H1 (cell line): ENCODE measurements around the gene DLG5. TPM values are rescaled to one million over a fixed set of nuclear protein-coding genes. Genes with fewer than 3 reads are reported as not detected.
A peak's percentile ranks its signal among the peaks of the same experiment; 100 is the strongest.

Experiments used
- CTCF ChIA-PET: fragments of 300-600 bp; sonication (Branson Sonifier 250); formaldehyde crosslinking; loops from one replicate; lab custom pipeline; 2021; ENCODE audit not compliant: partially characterized antibody; lab: Charles Lee
- POLR2A ChIA-PET: fragments of 300-600 bp; sonication (Branson Sonifier 250); formaldehyde crosslinking; loops from one replicate; lab custom pipeline; 2021; ENCODE audit warnings: inconsistent platforms; ENCODE audit not compliant: partially characterized antibody; lab: Charles Lee
- DNase-seq, 2 experiments: peaks; one replicate each; pipeline versions ENCODE4 v3.0.0 to v3.0.0-alpha.2; 2010 to 2022; ENCODE audit warnings: low spot score in 2 of 2, low read depth in 1 of 2, mixed read lengths in 1 of 2
- FAIRE-seq: peaks from 2 replicates; lab custom pipeline; 2011; peaks lifted over from hg19 to GRCh38; lab: Jason Lieb, UNC
- H2AFZ ChIP-seq: 2 replicates; pipeline ENCODE4 v1.8.1; 2012; ENCODE audit warnings: low read length, inconsistent platforms
- H2AK5ac ChIP-seq: 2 replicates; pipeline ENCODE4 v1.6.1; 2013; ENCODE audit warnings: low read depth, low read length
- H2BK120ac ChIP-seq: replicated peaks from 2 replicates; pipeline ENCODE3; 2013; ENCODE audit warnings: low read depth, low read length, inconsistent platforms
- H2BK12ac ChIP-seq: 2 replicates; pipeline ENCODE4 v1.6.1; 2013; ENCODE audit warnings: low read depth, low read length
- H2BK15ac ChIP-seq: 2 replicates; pipeline ENCODE4 v1.6.1; 2013; ENCODE audit warnings: low read length
- H2BK20ac ChIP-seq: 2 replicates; pipeline ENCODE4 v1.6.1; 2013; ENCODE audit warnings: low read length
- H2BK5ac ChIP-seq: 2 replicates; pipeline ENCODE4 v1.6.1; 2013; ENCODE audit warnings: low read depth, low read length
- H3K14ac ChIP-seq: 2 replicates; pipeline ENCODE4 v1.6.1; 2013; ENCODE audit warnings: inconsistent platforms; ENCODE audit not compliant: insufficient read length
- H3K18ac ChIP-seq: 2 replicates; pipeline ENCODE4 v1.6.1; 2013; ENCODE audit warnings: low read length; ENCODE audit errors: extremely low read depth
- H3K23ac ChIP-seq: 2 replicates; pipeline ENCODE4 v1.6.1; 2013; ENCODE audit warnings: inconsistent platforms; ENCODE audit not compliant: insufficient read length
- H3K23me2 ChIP-seq: 2 replicates; pipeline ENCODE4 v1.6.1; 2013; ENCODE audit warnings: low read depth, low read length
- H3K27ac ChIP-seq: 2 replicates; pipeline ENCODE4 v1.6.1; 2011; ENCODE audit warnings: low read depth, low read length, inconsistent platforms
- H3K27me3 ChIP-seq, 4 experiments: replicated peaks in 1 of 4; 1 replicate in 1 of 4; 2 replicates in 3 of 4; pipeline versions ENCODE4 v1.6.1 to v1.8.1; 2011 to 2013; ENCODE audit warnings: low read length in 3 of 4, mild to moderate bottlenecking in 3 of 4, inconsistent platforms in 2 of 4, mixed read lengths in 2 of 4, moderate library complexity in 1 of 4; ENCODE audit not compliant: control insufficient read depth in 3 of 4, insufficient read depth in 3 of 4; ENCODE audit errors: extremely low read depth in 1 of 4
- H3K36me3 ChIP-seq, 4 experiments: 2 replicates each; pipeline versions ENCODE4 v1.6.1 to v1.8.1; 2011 to 2013; ENCODE audit warnings: mild to moderate bottlenecking in 4 of 4, low read length in 3 of 4, moderate library complexity in 2 of 4, control low read depth in 1 of 4, inconsistent platforms in 1 of 4; ENCODE audit not compliant: insufficient read depth in 4 of 4, control insufficient read depth in 2 of 4
- H3K4ac ChIP-seq: replicated peaks from 2 replicates; pipeline ENCODE3; 2013; ENCODE audit warnings: low read length, low read depth, mixed read lengths, inconsistent platforms; ENCODE audit not compliant: insufficient read length
- H3K4me1 ChIP-seq, 4 experiments: replicated peaks in 1 of 4; 1 replicate in 1 of 4; 2 replicates in 3 of 4; pipeline versions ENCODE4 v1.6.1 to v1.8.1; 2011 to 2013; ENCODE audit warnings: low read length in 3 of 4, inconsistent platforms in 2 of 4, mixed read lengths in 1 of 4; ENCODE audit not compliant: insufficient read depth in 4 of 4, control insufficient read depth in 3 of 4
- H3K4me2 ChIP-seq, 2 experiments: 2 replicates each; pipeline versions ENCODE4 v1.6.1 to v1.8.1; 2011 to 2013; ENCODE audit warnings: low read depth in 2 of 2, low read length in 2 of 2, control low read depth in 1 of 2, inconsistent platforms in 1 of 2, mild to moderate bottlenecking in 1 of 2; ENCODE audit not compliant: insufficient read depth in 1 of 2
- H3K4me3 ChIP-seq, 4 experiments: fragments of 200-600, 300-600 bp in 1 of 4; sonication (generic), shearing (Covaris generic), sonication (Bioruptor Twin) in 1 of 4; 2 replicates each; pipeline versions ENCODE4 v1.5.1 to v1.8.1; 2011 to 2016; ENCODE audit warnings: low read length in 4 of 4, low read depth in 3 of 4, control low read depth in 2 of 4, inconsistent platforms in 2 of 4, mild to moderate bottlenecking in 2 of 4, mixed read lengths in 1 of 4, moderate library complexity in 1 of 4; ENCODE audit not compliant: insufficient read depth in 2 of 4; ENCODE audit errors: extremely low read depth in 1 of 4
- H3K56ac ChIP-seq: replicated peaks from 2 replicates; pipeline ENCODE3; 2013; ENCODE audit warnings: low read depth, mild to moderate bottlenecking, mixed read lengths, low read length, inconsistent platforms; ENCODE audit not compliant: insufficient read length
- H3K79me1 ChIP-seq: 2 replicates; pipeline ENCODE4 v1.6.1; 2013; ENCODE audit warnings: low read depth, low read length, control low read depth
- H3K79me2 ChIP-seq, 2 experiments: 2 replicates each; pipeline versions ENCODE4 v1.6.1 to v1.8.1; 2012 to 2013; ENCODE audit warnings: low read length in 2 of 2, mild to moderate bottlenecking in 2 of 2, inconsistent platforms in 1 of 2; ENCODE audit not compliant: insufficient read depth in 2 of 2, control insufficient read depth in 1 of 2
- H3K9ac ChIP-seq, 4 experiments: replicated peaks in 1 of 4; 1 replicate in 1 of 4; 2 replicates in 3 of 4; pipeline versions ENCODE4 v1.6.1 to v1.8.1; 2011 to 2013; ENCODE audit warnings: low read depth in 3 of 4, low read length in 3 of 4, control low read depth in 2 of 4, mild to moderate bottlenecking in 2 of 4, moderate library complexity in 2 of 4, inconsistent platforms in 1 of 4; ENCODE audit errors: extremely low read depth in 1 of 4
- H3K9me3 ChIP-seq, 2 experiments: 2 replicates each; pipeline versions ENCODE4 v1.6.1 to v1.8.1; 2012 to 2013; ENCODE audit warnings: mild to moderate bottlenecking in 2 of 2, moderate library complexity in 2 of 2, control low read depth in 1 of 2, inconsistent platforms in 1 of 2, low read depth in 1 of 2, low read length in 1 of 2, mixed read lengths in 1 of 2; ENCODE audit not compliant: insufficient read depth in 2 of 2
- H4K20me1 ChIP-seq, 2 experiments: replicated peaks in 1 of 2; 2 replicates each; pipeline versions ENCODE3 to v1.8.1; 2011 to 2013; ENCODE audit warnings: inconsistent platforms in 2 of 2, low read length in 2 of 2, mild to moderate bottlenecking in 1 of 2; ENCODE audit not compliant: insufficient read depth in 2 of 2, control insufficient read depth in 1 of 2
- H4K5ac ChIP-seq: 2 replicates; pipeline ENCODE4 v1.6.1; 2013; ENCODE audit warnings: low read length, low read depth, mixed read lengths, inconsistent platforms; ENCODE audit not compliant: insufficient read length
- H4K8ac ChIP-seq: 2 replicates; pipeline ENCODE4 v1.8.0; 2013; ENCODE audit warnings: mild to moderate bottlenecking, moderate library complexity, low read length, inconsistent platforms; ENCODE audit not compliant: insufficient read depth; ENCODE audit errors: extremely low read depth
- H4K91ac ChIP-seq: replicated peaks from 2 replicates; pipeline ENCODE3; 2013; ENCODE audit warnings: low read length, mixed read lengths, inconsistent platforms; ENCODE audit not compliant: insufficient read length
- ASH2L ChIP-seq: fragments of 200-600, 300-600 bp; sonication (generic); IDR thresholded peaks from one replicate; pipeline ENCODE4 v1.7.1; 2017; ENCODE audit warnings: low read length
- CHD2 ChIP-seq: IDR thresholded peaks from 2 replicates; pipeline ENCODE4 v1.6.1; 2012; ENCODE audit warnings: low read length, improper control_type of control experiment
- EZH2 ChIP-seq: fragments of 200-600 bp; sonication (generic); IDR thresholded peaks from 2 replicates; pipeline ENCODE4 v1.7.1; 2012; ENCODE audit warnings: low read depth, mild to moderate bottlenecking, moderate library complexity, low read length, inconsistent platforms; ENCODE audit not compliant: severe bottlenecking
- GABPA ChIP-seq: IDR thresholded peaks from 2 replicates; pipeline ENCODE4 v1.6.1; 2011; ENCODE audit warnings: mild to moderate bottlenecking, low read length, moderate library complexity, borderline replicate concordance; ENCODE audit not compliant: insufficient read depth
- KDM4A ChIP-seq: IDR thresholded peaks from one replicate; pipeline ENCODE4 v1.7.1; 2012; ENCODE audit warnings: low read depth, mild to moderate bottlenecking, moderate library complexity, low read length, inconsistent platforms; ENCODE audit not compliant: severe bottlenecking
- POU5F1 ChIP-seq: IDR thresholded peaks from 2 replicates; pipeline ENCODE4 v1.6.1; 2011; ENCODE audit warnings: low read depth, mild to moderate bottlenecking, low read length, moderate library complexity
- RFX5 ChIP-seq: IDR thresholded peaks from 2 replicates; pipeline ENCODE4 v1.6.1; 2011; ENCODE audit warnings: low read depth, low read length, improper control_type of control experiment, borderline replicate concordance
- SP2 ChIP-seq: IDR thresholded peaks from 2 replicates; pipeline ENCODE4 v1.6.1; 2012; ENCODE audit warnings: mild to moderate bottlenecking, low read length, inconsistent platforms
- WGBS, 2 experiments: shearing (Covaris generic) in 1 of 2; methylation state at CpG; one replicate each; pipeline versions ENCODE4 v1.1.6 to v1.1.7; 2013 to 2015; ENCODE audit warnings: low lambda C conversion rate in 2 of 2, mixed read lengths in 2 of 2, inconsistent platforms in 1 of 2, low coverage in 1 of 2, missing lambda C conversion rate in 1 of 2; ENCODE audit not compliant: insufficient replicate concordance in 2 of 2, insufficient coverage in 1 of 2, insufficient read length in 1 of 2; ENCODE audit errors: extremely low coverage in 1 of 2, missing lambda C conversion rate in 1 of 2; 5-methylcytosine and 5-hydroxymethylcytosine counted together
- polyA plus RNA-seq, 7 experiments: library from polyadenylated mRNA; depleted of rRNA in 3 of 7; stranded (reverse) in 5 of 7; unstranded in 2 of 7; fragments of >200 nt in 5 of 7; fragments of 200-250 nt in 2 of 7; gene quantifications; 1 replicate in 5 of 7; 2 replicates in 1 of 7; 4 replicates in 1 of 7; pipeline versions ENCODE4 v1.2.1 to v1.2.3, GENCODE V29; 2011 to 2013; ENCODE audit warnings: missing spikeins in 2 of 7, mixed read lengths in 2 of 7
- total RNA-seq: library from RNA; stranded (reverse); fragmentation: NEBNext Ultra II Directional; extraction: Animal tissue kit (Norgen Biotek cat#: 25700); gene quantifications from 2 replicates; pipeline ENCODE4 v1.2.1, GENCODE V29; 2021

DLG5 gene
- total and polyA plus RNA-seq, 2 of the 8 experiments (the other 6 are each of a cell fraction or from before 2014, with no cell fraction given): 15.6 to 71.4 TPM

DNA sequence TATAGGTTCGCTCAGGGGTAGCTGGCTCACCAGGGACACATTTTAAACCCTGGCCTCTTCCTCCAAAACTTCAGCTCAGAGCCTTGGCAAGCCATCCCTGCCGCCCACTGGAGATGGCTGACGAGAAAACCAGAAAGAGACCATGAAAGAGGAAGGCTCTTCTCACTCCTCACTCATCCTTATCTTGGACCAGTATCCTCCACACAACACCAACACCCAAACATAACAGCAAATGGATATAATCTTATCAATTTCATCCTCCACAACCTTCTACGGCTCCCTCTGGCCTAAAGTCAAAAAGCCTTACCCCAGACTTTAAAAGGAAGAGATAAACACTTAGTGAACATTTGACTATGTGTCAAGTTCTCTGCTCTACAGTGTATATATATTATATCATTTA lies 26.9 kb downstream of the DLG5 start:
- Histone ChIP-seq H4K8ac (no peak overlapping the region), H3K4ac (peak overlapping the region; percentile 32), H3K23me2 (no peaks in the 10 kb centered on the region), H4K20me1 (peaks cover 0 to 5% of the 10 kb centered on the region in 2 experiments), H3K79me1 (peaks cover 12% of the 10 kb centered on the region), H3K18ac (peak overlapping the region; percentile 53), H3K23ac (no peak overlapping the region), H4K5ac (no peak overlapping the region), H3K79me2 (peaks cover 3 to 71% of the 10 kb centered on the region in 2 experiments; a peak in 3 of 4 replicates), H4K91ac (no peak overlapping the region), H3K4me3 (no peak overlapping the region), H3K56ac (no peak overlapping the region), H3K4me1 (peaks cover 0 to 12% (median 10%) of the 10 kb centered on the region in 4 experiments; a peak in 5 of 7 replicates), H3K36me3 (no peaks in the 10 kb centered on the region), H2BK15ac (peak overlapping the region; percentile 61; the same call in 1 of the 2 replicates), H2BK120ac (no peak overlapping the region), H3K9me3 (no peaks in the 10 kb centered on the region), H2BK12ac (no peak overlapping the region), H2BK20ac (0 out of 2 replicates have a peak overlapping the region, but pooled peaks have one; percentile 9), H3K27ac (no peak overlapping the region), H3K27me3 (no peaks in the 10 kb centered on the region), H3K9ac (no peak overlapping the region), H3K14ac (no peak overlapping the region), H3K4me2 (no peak overlapping the region), H2AFZ (no peak overlapping the region), H2BK5ac (peak overlapping the region; percentile 46; the same call in 1 of the 2 replicates), H2AK5ac (no peak overlapping the region)
- FAIRE-seq (no peak), DNase-seq (no peak)
- TF ChIP-seq KDM4A: no peak
- no peak for TF ChIP-seq ASH2L
- TF ChIP-seq POU5F1: no peak
- TF ChIP-seq SP2: no peak
- TF ChIP-seq GABPA: no peak
- TF ChIP-seq CHD2: no peak
- no peak for TF ChIP-seq RFX5
- TF ChIP-seq EZH2: no peak
- 87% methylated on average over 4 of the region's 4 CpGs; no CpG with 5 or more reads in 1 of the 2 experiments for WGBS, 2 experiments
- CTCF ChIA-PET: interaction anchor here (0.6 to 4.6 kb wide), 9 partner anchors 9 to 1039 kb away, joined by 3 to 43 read pairs (median 5); no protein-coding TSS in a partner anchor
- POLR2A ChIA-PET: no interaction called here
